Coronary artery (tissue), 2 donors: ENCODE results near the gene KRTAP1-5.

ENCODE experiments used
- DNase-seq: peaks from one replicate; pipeline ENCODE4 v3.0.0-alpha.2; 2017; ENCODE audit warnings: low spot score
- H3K27ac ChIP-seq, 2 donors: fragments of 200-600 bp; sonication (generic); one replicate each; pipeline ENCODE4 v1.5.1; 2016 to 2019
- H3K4me3 ChIP-seq: fragments of 200-600 bp; sonication (generic); 2 replicates; pipeline ENCODE4 v1.5.1; 2016; ENCODE audit warnings: mild to moderate bottlenecking, moderate library complexity
- TF ChIP-seq, protein P1 (sequence below): fragments of 200-600 bp; sonication (generic); IDR thresholded peaks from one replicate; pipeline ENCODE4 v1.5.1; 2019; ENCODE audit warnings: antibody characterized with exemption

Gene KRTAP1-5, protein sequence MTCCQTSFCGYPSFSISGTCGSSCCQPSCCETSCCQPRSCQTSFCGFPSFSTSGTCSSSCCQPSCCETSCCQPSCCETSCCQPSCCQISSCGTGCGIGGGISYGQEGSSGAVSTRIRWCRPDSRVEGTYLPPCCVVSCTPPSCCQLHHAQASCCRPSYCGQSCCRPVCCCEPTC

DNA sequence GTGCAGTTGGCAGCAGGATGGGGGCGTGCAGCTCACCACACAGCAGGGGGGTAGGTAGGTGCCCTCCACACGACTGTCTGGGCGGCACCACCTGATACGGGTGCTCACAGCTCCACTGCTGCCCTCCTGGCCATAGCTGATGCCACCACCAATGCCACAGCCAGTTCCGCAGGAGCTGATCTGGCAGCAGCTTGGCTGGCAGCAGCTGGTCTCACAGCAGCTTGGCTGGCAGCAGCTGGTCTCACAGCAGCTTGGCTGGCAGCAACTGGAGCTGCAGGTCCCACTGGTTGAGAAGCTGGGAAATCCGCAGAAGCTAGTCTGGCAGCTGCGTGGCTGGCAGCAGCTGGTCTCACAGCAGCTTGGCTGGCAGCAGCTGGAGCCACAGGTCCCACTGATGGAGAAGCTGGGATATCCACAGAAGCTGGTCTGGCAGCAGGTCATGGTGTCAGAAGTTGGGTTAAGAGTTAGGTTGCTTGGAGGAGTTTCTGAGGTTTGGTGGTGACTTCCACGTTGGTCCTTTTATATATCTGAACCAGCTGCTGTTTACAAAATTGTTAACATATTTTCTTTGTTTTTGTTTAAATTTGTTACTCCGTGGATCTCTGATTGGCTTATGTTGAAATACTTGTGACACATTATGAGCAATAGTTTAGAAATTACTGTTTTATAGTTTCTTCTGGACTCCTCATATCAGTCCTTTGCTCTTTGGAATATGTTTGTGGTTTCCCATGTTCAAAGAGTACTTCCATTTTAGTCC lies at the start of gene KRTAP1-5:
Gene KRTAP1-5 (minus strand): TSS at position 494 of the 757 bp plus-strand sequence. CDS start 53 bp downstream, at position 441.
- Histone ChIP-seq H3K27ac (no peak within 1 kb of the TSS), H3K4me3 (no peak within 1 kb of the TSS)
- DNase-seq, result no peak
- TF ChIP-seq, protein P1, sequence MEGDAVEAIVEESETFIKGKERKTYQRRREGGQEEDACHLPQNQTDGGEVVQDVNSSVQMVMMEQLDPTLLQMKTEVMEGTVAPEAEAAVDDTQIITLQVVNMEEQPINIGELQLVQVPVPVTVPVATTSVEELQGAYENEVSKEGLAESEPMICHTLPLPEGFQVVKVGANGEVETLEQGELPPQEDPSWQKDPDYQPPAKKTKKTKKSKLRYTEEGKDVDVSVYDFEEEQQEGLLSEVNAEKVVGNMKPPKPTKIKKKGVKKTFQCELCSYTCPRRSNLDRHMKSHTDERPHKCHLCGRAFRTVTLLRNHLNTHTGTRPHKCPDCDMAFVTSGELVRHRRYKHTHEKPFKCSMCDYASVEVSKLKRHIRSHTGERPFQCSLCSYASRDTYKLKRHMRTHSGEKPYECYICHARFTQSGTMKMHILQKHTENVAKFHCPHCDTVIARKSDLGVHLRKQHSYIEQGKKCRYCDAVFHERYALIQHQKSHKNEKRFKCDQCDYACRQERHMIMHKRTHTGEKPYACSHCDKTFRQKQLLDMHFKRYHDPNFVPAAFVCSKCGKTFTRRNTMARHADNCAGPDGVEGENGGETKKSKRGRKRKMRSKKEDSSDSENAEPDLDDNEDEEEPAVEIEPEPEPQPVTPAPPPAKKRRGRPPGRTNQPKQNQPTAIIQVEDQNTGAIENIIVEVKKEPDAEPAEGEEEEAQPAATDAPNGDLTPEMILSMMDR, result no peak

DNA sequence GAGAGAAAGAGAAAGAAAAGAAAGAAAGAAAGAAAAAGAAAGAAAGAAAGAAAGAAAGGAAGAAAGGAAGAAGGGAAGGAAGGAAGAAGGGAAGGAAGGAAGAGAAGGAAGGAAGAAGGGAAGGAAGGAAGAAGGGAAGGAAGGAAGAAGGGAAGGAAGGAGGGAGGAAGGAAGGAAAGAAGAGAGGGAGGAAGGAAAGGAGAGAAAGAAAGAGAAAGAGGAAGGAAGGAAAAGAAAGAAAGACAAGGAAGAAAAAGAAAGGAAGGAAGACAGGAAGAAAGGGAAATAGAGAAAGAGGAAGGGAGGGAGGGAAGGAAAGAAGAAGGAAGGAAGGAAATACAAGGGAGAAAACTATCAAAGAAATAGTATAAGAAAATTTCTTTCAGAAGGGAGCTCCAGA lies 49.8 kb upstream of the KRTAP1-5 start:
- H3K27ac ChIP-seq, result no peak overlapping the region
- no peak overlapping the region for H3K4me3 ChIP-seq
- TF ChIP-seq, protein P1, result no peak
- no peak for DNase-seq

DNA sequence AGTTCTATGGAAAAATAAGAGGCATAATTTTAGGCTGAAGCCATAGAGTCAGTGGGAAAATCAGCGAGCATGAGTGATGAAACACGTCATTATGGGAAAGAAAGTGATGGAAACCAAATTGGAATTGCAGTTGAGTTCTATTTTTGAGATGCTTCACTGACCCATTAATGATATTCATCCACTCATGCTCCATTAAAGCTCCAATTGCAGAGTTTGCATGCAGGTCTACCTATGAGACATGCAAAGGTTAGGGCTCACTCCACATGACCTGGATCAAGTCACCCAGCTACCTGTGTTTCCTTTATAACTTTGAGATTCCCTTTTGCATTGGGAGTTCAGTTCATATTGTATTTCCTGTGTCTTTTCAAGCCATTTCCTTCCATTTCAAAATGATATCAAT lies 46.7 kb upstream of the KRTAP1-5 start:
- no peak overlapping the region for H3K27ac ChIP-seq
- TF ChIP-seq, protein P1, result no peak
- no peak overlapping the region for H3K4me3 ChIP-seq
- no peak for DNase-seq

DNA sequence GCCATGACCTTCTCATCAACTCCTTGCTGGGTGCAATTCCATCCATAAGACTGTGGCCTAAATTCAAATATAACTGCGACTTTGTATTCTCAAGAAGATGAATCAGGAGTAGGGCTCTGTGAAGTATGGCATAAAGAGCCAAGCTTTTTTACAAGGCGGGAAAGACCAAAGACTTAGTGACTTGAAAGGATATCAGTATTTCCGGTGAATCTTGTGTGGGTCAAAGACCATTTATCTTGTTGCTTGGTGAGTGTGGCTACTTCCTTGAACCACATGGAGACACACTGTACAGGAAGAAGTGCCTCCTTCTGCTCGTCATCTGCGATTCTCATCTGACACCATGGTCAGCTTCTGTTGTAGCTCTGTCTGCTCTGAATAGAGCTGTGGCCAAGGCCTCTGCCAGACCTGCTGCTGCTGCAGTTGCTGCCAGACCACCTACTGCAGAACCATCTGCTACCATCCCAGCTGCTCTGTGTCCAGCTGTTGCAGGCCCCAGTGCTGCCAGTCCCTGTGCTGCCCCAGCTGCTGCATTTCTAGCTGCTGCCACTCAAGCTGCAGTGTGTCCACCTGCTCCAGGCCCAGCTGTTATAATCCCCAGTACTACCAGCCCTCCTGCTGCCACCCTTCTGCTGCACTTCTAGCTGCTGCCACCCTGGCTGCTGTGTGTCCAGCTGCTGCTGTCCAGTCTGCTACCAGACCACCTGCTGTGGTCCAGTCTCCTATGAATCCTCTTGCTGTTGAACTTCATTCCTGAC lies 44.8 kb upstream of the KRTAP1-5 start:
- H3K4me3 ChIP-seq, result no peak overlapping the region
- no peak for DNase-seq

DNA sequence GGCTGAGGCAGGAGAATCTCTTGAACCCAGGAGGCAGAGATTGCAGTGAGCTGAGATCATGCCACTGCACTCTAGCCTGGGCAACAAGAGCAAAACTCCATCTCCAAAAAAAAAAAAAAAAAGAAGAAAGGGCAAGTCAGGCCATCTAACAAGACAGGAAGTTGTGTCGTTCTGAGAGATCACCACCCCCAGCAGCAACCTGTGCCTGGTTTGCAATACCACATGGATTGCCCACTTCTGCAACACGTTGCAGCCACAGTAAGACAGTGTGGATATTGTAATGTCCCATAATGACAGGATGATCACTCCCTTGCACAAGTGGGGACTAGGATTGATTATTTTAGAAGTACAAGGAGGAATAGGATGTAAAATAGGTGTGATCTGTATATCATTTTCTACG lies 42.0 kb upstream of the KRTAP1-5 start:
- no peak for DNase-seq
- TF ChIP-seq, protein P1, result no peak
- no peak overlapping the region for H3K27ac ChIP-seq
- no peak overlapping the region for H3K4me3 ChIP-seq

More for the DNA sequence above, 44.8 kb upstream of the KRTAP1-5 start:
- TF ChIP-seq, protein P1, result no peak
- H3K27ac ChIP-seq, result no peak overlapping the region

DNA sequence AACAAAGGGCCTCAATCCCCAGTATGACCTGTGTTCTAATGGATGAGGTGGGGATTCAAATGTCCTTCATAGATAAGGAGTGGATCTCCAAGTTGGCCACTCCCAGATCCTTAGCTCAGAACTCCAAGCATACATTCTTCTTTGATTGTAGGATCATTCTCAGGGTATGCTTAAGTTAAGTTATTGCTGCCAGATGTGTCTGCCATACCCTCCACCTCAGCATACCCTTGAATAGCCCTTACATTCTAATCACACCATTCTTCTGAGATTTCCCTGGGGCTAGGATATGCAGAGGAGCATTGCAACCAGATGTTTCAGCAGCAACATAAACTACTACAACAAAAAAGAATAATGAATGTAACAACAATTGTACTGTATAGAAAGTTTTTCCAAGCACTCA lies 40.3 kb upstream of the KRTAP1-5 start:
- DNase-seq, result no peak
- H3K4me3 ChIP-seq, result no peak overlapping the region
- TF ChIP-seq, protein P1, result no peak
- no peak overlapping the region for H3K27ac ChIP-seq
